AG04449 (cell line): Measurements from ENCODE around the gene E2F6.

Experiments used
- CTCF ChIA-PET: fragments of 350-600 bp; formaldehyde crosslinking; extraction: SDS; loops from one replicate; lab custom pipeline; 2021; ENCODE audit warnings: antibody characterized with exemption; lab: Yijun Ruan, JAX
- POLR2A ChIA-PET: fragments of 400-600, 350-600 bp; formaldehyde crosslinking; extraction: SDS; loops from one replicate; lab custom pipeline; 2020; ENCODE audit warnings: antibody characterized with exemption, inconsistent platforms; lab: Yijun Ruan, JAX
- DNase-seq: peaks from one replicate; pipeline ENCODE4 v3.0.0-alpha.2; 2010; ENCODE audit warnings: low read depth, low spot score
- H3K4me3 ChIP-seq: 2 replicates; pipeline ENCODE4 v1.5.1; 2011; ENCODE audit warnings: low read depth, mild to moderate bottlenecking, control low read depth, low read length
- TF ChIP-seq, protein P1 (sequence below): IDR thresholded peaks from one replicate; pipeline ENCODE4 v1.5.1; 2011; ENCODE audit warnings: mild to moderate bottlenecking, moderate library complexity, low read length, control low read depth, inconsistent platforms; ENCODE audit not compliant: insufficient read depth; ENCODE audit errors: missing control alignments

Gene E2F6

DNA sequence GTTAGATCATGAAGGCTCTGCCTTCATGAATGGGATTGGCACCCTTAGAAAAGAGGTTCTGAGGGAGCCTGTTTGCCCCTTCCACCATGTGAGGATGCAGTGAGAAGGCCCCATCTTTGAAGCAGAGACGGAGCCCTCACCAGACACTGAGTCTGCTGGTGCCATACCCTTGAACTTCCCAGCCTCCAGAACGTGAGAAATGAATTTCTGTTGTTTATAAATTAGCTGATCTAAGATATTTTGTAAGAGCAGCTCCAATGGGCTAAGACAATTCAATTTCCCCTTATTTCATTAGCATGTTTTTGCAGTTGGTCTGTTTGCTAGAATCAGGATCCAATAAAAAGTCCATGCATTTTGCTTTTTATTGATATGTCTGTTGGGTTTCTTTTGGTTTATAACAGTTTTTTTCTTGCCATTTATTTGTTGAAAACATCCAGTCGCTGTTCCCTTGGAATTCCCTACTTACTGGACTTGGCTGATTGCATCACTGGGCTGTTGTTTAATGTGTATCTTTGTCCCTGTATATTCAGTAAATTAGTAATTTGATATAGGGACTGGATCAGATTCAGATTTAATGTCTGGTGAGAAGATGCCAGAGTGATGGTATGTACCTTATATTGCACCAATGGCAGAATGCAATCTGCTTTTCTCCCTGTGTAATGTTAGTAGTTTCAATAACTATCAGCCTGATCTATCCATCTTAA is 43.8 kb upstream of the E2F6 start:
- ChIA-PET POLR2A (interaction anchor here (0.5 kb wide), 1 partner anchor 654 kb away, joined by 3 read pairs; no protein-coding TSS in a partner anchor), CTCF (no interaction called here)
- no peak for DNase-seq
- no peak overlapping the region for H3K4me3 ChIP-seq
- TF ChIP-seq, protein P1, sequence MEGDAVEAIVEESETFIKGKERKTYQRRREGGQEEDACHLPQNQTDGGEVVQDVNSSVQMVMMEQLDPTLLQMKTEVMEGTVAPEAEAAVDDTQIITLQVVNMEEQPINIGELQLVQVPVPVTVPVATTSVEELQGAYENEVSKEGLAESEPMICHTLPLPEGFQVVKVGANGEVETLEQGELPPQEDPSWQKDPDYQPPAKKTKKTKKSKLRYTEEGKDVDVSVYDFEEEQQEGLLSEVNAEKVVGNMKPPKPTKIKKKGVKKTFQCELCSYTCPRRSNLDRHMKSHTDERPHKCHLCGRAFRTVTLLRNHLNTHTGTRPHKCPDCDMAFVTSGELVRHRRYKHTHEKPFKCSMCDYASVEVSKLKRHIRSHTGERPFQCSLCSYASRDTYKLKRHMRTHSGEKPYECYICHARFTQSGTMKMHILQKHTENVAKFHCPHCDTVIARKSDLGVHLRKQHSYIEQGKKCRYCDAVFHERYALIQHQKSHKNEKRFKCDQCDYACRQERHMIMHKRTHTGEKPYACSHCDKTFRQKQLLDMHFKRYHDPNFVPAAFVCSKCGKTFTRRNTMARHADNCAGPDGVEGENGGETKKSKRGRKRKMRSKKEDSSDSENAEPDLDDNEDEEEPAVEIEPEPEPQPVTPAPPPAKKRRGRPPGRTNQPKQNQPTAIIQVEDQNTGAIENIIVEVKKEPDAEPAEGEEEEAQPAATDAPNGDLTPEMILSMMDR, result no peak

DNA sequence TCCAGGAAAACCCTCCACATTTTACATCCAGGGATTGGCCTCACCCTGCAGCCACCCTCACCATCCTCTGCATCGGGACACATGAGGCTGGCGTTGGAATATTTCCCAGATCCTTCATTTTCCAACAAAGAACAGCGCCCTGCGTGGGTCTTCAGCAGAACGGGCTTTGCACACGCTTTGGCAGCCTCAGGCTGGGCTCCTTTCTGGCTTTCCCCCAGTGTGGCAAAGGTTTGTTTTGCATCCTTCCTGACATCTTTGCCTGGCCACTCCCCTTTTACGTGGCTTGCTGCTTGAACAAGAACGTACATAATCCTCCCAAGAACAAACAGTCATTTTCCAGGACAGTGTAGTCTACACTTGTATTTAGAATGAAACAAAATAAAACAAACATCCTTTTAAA is 42.3 kb upstream of the E2F6 start:
- TF ChIP-seq, protein P1, result no peak
- no peak overlapping the region for H3K4me3 ChIP-seq
- CTCF ChIA-PET, result no interaction called here
- DNase-seq, result no peak
- POLR2A ChIA-PET, result no interaction called here

DNA sequence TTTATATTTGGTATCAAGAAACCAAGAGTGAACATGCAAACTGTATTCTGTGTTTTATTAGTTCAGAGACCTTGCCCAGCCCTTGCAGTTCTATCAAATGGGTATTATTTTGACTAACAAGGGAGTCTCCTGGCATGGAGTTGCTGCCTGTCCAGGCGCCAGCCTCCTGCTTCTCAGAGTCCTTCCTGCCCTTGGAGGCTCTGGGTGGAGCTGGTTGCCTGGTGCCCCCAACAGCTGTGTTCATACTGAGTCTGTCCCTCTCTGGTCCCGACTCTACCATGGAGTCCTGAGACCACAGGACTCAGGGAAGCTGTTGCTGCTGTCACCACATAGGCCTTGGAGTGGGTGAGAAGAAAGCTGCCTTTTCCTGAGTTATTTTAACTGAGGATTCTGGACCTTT is 41.6 kb upstream of the E2F6 start:
- POLR2A ChIA-PET, result no interaction called here
- TF ChIP-seq, protein P1, result no peak
- H3K4me3 ChIP-seq, result no peak overlapping the region
- DNase-seq, result no peak
- CTCF ChIA-PET, result no interaction called here

DNA sequence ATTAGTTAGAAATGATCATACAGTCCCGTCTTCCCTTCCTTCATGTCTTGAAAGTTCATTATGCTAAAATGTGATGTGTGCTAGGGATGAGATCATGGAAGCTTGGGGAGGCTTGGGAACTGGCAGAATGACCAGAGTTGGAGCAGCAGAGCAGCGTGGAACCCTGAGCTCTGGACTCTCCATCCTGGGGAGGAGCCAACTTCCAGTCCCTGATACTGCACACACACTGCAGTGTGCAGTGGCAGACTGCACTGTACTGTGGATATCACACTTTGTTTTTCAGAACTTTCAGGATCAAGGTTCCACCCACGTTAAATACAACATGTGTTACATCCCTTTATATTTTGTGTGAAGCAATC is 40.6 kb upstream of the E2F6 start:
- H3K4me3 ChIP-seq, result no peak overlapping the region
- no peak for DNase-seq
- POLR2A ChIA-PET, result no interaction called here
- CTCF ChIA-PET, result interaction anchor here (0.5 kb wide), 1 partner anchor 362 kb away, joined by 3 read pairs; no protein-coding TSS in a partner anchor
- TF ChIP-seq, protein P1, result no peak

DNA sequence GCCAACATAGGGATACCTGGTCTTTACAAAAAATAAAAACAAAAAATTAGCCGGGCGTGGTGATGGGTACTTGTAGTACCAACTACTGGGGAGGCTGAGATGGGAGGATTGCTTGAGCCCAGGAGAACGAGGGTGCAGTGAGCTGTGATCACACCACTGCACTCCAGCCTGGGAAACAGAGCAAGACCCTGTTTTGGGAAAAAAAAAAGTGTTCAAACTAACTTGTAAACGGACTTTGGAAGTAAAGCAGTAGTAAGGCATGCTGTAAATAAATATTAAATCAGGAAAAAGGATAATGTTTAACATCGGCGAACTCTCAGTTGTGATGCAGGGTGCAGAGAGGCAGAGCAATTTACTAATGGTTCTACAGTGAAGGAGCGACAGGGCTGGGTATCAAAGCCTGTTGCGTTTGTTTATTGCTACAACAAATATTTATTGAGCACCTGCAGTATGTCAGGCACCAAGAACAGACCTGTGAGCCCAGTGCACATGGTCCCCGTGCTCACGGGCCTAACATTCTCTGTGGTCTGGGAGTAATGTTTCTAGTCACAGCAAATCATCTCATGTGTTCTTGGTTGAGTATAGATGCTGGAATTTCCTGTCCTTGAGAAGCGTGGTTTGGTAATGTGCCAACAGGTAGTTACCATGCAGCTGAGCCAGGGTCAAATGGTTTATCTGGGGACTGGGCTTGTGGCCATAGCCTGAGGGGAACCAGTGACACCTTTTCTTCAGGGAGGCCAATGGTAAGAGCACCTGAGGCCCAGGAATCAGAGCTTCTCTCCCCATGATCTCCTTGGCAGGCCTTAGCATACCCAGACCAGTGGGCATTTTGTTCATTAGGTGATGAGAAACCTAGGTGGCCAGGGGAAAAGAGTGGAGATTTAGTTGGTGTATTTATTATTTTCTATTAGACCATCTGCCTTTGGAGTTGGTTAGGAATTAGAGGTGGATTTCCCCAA is 40.0 kb upstream of the E2F6 start:
- DNase-seq, result no peak
- TF ChIP-seq, protein P1, result no peak
- H3K4me3 ChIP-seq, result no peak overlapping the region
- ChIA-PET CTCF (interaction anchor here (0.5 kb wide), 1 partner anchor 361 kb away, joined by 3 read pairs; no protein-coding TSS in a partner anchor), POLR2A (no interaction called here)
